Erythroblast (primary cell): ENCODE measurements around the gene ERCC5.

ENCODE experiments used
- GATA1 ChIP-seq: IDR thresholded peaks from 2 replicates; pipeline ENCODE4 v1.6.1; 2011; ENCODE audit warnings: low read depth, mild to moderate bottlenecking, control low read depth, low read length, moderate library complexity
- POLR2A ChIP-seq: IDR thresholded peaks from 2 replicates; pipeline ENCODE4 v1.6.1; 2011; ENCODE audit warnings: mild to moderate bottlenecking, low read length

- TF ChIP-seq POLR2A (no peak), GATA1 (no peak)
Observed at GRCh38 chr13:102847272-102848234, 1.7 kb downstream of the ERCC5 start.
